ENCODE data around the gene BBLN.
"Not testable (repeated sequence)": the region's sequence is repeated elsewhere in the genome, so short reads cannot be mapped to it uniquely, and the experiment has no call there.

The BBLN gene

GRCh38 chr9:128123451-128124080 is 36.5 kb upstream of the BBLN start:
- DNase-seq (ENCODE audit: low read depth) = no peak
- no peak overlapping the region for H3K4me3 ChIP-seq (ENCODE audit: low read depth, low read length)

- no peak for DNase-seq (ENCODE audit: low read depth)
- H3K4me3 ChIP-seq (ENCODE audit: low read depth, low read length) = no peak overlapping the region
These were observed 35.6 kb upstream of the BBLN start for GRCh38 chr9:128124451-128124850.

GRCh38 chr9:128124873-128125579 is 35.0 kb upstream of the BBLN start:
- DNase-seq (ENCODE audit: low read depth) = peak; percentile 10
- H3K4me3 ChIP-seq (ENCODE audit: low read depth, low read length) = no peak overlapping the region

GRCh38 chr9:128125580-128126354 is 34.3 kb upstream of the BBLN start:
- peak; percentile 12 for DNase-seq (ENCODE audit: low read depth)

GRCh38 chr9:128127568-128127989 is 32.5 kb upstream of the BBLN start, which contains the start of gene PTGES2:
TSS of gene PTGES2 (minus strand) at chr9:128127729. CDS start at chr9:128127717, 12 bp downstream.
- DNase-seq (ENCODE audit: low read depth) = peak; percentile 52
- peak within 1 kb of the TSS; percentile 73 for H3K4me3 ChIP-seq (ENCODE audit: low read depth, low read length)

More at GRCh38 chr9:128125580-128126354, 34.3 kb upstream of the BBLN start:
- H3K4me3 ChIP-seq (ENCODE audit: low read depth, low read length) = peak overlapping the region; percentile 5

GRCh38 chr9:128127990-128128835 is 31.9 kb upstream of the BBLN start:
- DNase-seq (ENCODE audit: low read depth) = peak; percentile 67
- H3K4me3 ChIP-seq (ENCODE audit: low read depth, low read length) = peak overlapping the region; percentile 73

GRCh38 chr9:128128836-128129590 is 31.1 kb upstream of the BBLN start:
- H3K4me3 ChIP-seq (ENCODE audit: low read depth, low read length) = peak overlapping the region; percentile 73
- DNase-seq (ENCODE audit: low read depth) = no peak

- H3K4me3 ChIP-seq (ENCODE audit: low read depth, low read length); DNase-seq (ENCODE audit: low read depth): not testable (repeated sequence)
These were observed 30.0 kb upstream of the BBLN start for GRCh38 chr9:128129976-128130590.

- not testable (repeated sequence) for H3K4me3 ChIP-seq (ENCODE audit: low read depth, low read length); DNase-seq (ENCODE audit: low read depth)
These were observed 29.4 kb upstream of the BBLN start for GRCh38 chr9:128130651-128131050.

GRCh38 chr9:128131346-128131745 is 28.7 kb upstream of the BBLN start:
- DNase-seq (ENCODE audit: low read depth) = not testable (repeated sequence)

GRCh38 chr9:128132139-128132538 is 27.9 kb upstream of the BBLN start:
- DNase-seq (ENCODE audit: low read depth); H3K4me3 ChIP-seq (ENCODE audit: low read depth, low read length): not testable (repeated sequence)

More at GRCh38 chr9:128131346-128131745, 28.7 kb upstream of the BBLN start:
- not testable (repeated sequence) for H3K4me3 ChIP-seq (ENCODE audit: low read depth, low read length)

- H3K4me3 ChIP-seq (ENCODE audit: low read depth, low read length); DNase-seq (ENCODE audit: low read depth): not testable (repeated sequence)
These were observed 24.5 kb upstream of the BBLN start for GRCh38 chr9:128135561-128135960.

GRCh38 chr9:128136816-128137793 is 23.0 kb upstream of the BBLN start:
- no peak overlapping the region for H3K4me3 ChIP-seq (ENCODE audit: low read depth, low read length)
- DNase-seq (ENCODE audit: low read depth) = peak; percentile 18

- no peak overlapping the region for H3K4me3 ChIP-seq (ENCODE audit: low read depth, low read length)
- DNase-seq (ENCODE audit: low read depth) = no peak
These were observed 22.1 kb upstream of the BBLN start for GRCh38 chr9:128138001-128138400.

GRCh38 chr9:128139621-128140020 is 20.4 kb upstream of the BBLN start:
- no peak overlapping the region for H3K4me3 ChIP-seq (ENCODE audit: low read depth, low read length)
- DNase-seq (ENCODE audit: low read depth) = no peak

- no peak for DNase-seq (ENCODE audit: low read depth)
- H3K4me3 ChIP-seq (ENCODE audit: low read depth, low read length) = no peak overlapping the region
These were observed 18.5 kb upstream of the BBLN start for GRCh38 chr9:128141604-128142003.

GRCh38 chr9:128142061-128142460 is 18.0 kb upstream of the BBLN start:
- DNase-seq (ENCODE audit: low read depth) = no peak
- H3K4me3 ChIP-seq (ENCODE audit: low read depth, low read length) = no peak overlapping the region

Measured in skeletal muscle cell (primary cell).